Naive thymus-derived CD4-positive, alpha-beta T cell (primary cell): ENCODE data around the gene DMAC2L. TPM values are rescaled to one million over a fixed set of nuclear protein-coding genes. Genes with fewer than 3 reads are reported as not detected.
A peak's percentile ranks its signal among the peaks of the same experiment; 100 is the strongest.
"Not testable (repeated sequence)": the region's sequence is repeated elsewhere in the genome, so short reads cannot be mapped to it uniquely, and the experiment has no call there.

Source experiments
- ATAC-seq: fragments of 150-1000 bp; cut with Tn5 transposase; 2 replicates; pipeline ENCODE4 v1.10.0; 2021; ENCODE audit warnings: mild to moderate bottlenecking, moderate library complexity
- CTCF ChIA-PET: fragments of 350-600 bp; sonication (Branson Sonifier 250); formaldehyde crosslinking; loops from one replicate; lab custom pipeline; 2021; ENCODE audit warnings: antibody characterized with exemption; lab: Charles Lee
- POLR2A ChIA-PET: fragments of 350-600 bp; sonication (Branson Sonifier 250); formaldehyde crosslinking; loops from one replicate; lab custom pipeline; 2021; ENCODE audit warnings: antibody characterized with exemption, inconsistent platforms; lab: Charles Lee
- DNase-seq, 9 donors: peaks; one replicate each; pipeline versions ENCODE4 v3.0.0 to v3.0.0-alpha.2; 2020 to 2022; ENCODE audit warnings: mixed read lengths in 1 of 9
- H3K27ac ChIP-seq: one replicate; pipeline ENCODE4 v1.7.0; 2013; ENCODE audit warnings: mild to moderate bottlenecking, low read depth, low read length, moderate library complexity
- H3K27me3 ChIP-seq, 2 donors: one replicate each; pipeline ENCODE4 v1.7.0; 2013; ENCODE audit warnings: low read length in 2 of 2, mild to moderate bottlenecking in 2 of 2, moderate library complexity in 2 of 2; ENCODE audit not compliant: control insufficient read depth in 2 of 2, insufficient read depth in 2 of 2
- H3K36me3 ChIP-seq, 3 experiments: 1 replicate in 2 of 3; 2 replicates in 1 of 3; pipeline ENCODE4 v1.7.0; 2013; ENCODE audit warnings: low read length in 3 of 3, mild to moderate bottlenecking in 3 of 3, moderate library complexity in 1 of 3; ENCODE audit not compliant: insufficient read depth in 3 of 3, control insufficient read depth in 2 of 3
- H3K4me1 ChIP-seq, 2 donors: one replicate each; pipeline ENCODE4 v1.7.0; 2013; ENCODE audit warnings: low read length in 2 of 2, mild to moderate bottlenecking in 2 of 2, moderate library complexity in 1 of 2; ENCODE audit not compliant: control insufficient read depth in 2 of 2, insufficient read depth in 2 of 2
- H3K4me3 ChIP-seq: 2 replicates; pipeline ENCODE4 v1.7.0; 2013; ENCODE audit warnings: mild to moderate bottlenecking, low read length
- H3K9me3 ChIP-seq, 3 experiments: 1 replicate in 2 of 3; 2 replicates in 1 of 3; pipeline ENCODE4 v1.7.0; 2013; ENCODE audit warnings: low read length in 3 of 3; ENCODE audit not compliant: control insufficient read depth in 2 of 3
- H3K27ac Mint-ChIP-seq, 9 donors: one replicate each; pipeline ENCODE4 v1.8.0; 2020 to 2022; ENCODE audit warnings: mixed read lengths in 9 of 9, mild to moderate bottlenecking in 8 of 9, moderate library complexity in 5 of 9, inconsistent platforms in 2 of 9
- H3K27me3 Mint-ChIP-seq, 5 donors: one replicate each; pipeline ENCODE4 v1.8.0; 2021 to 2022; ENCODE audit warnings: mixed read lengths in 5 of 5, mild to moderate bottlenecking in 1 of 5
- H3K36me3 Mint-ChIP-seq, 5 donors: one replicate each; pipeline ENCODE4 v1.8.0; 2020 to 2022; ENCODE audit warnings: mixed read lengths in 5 of 5, mild to moderate bottlenecking in 3 of 5, inconsistent platforms in 1 of 5
- H3K4me1 Mint-ChIP-seq, 7 donors: one replicate each; pipeline ENCODE4 v1.8.0; 2020 to 2022; ENCODE audit warnings: mixed read lengths in 7 of 7, mild to moderate bottlenecking in 3 of 7, inconsistent platforms in 1 of 7
- H3K4me3 Mint-ChIP-seq, 10 donors: one replicate each; pipeline ENCODE4 v1.8.0; 2020 to 2022; ENCODE audit warnings: mild to moderate bottlenecking in 10 of 10, mixed read lengths in 10 of 10, moderate library complexity in 6 of 10, inconsistent platforms in 2 of 10
- H3K9me3 Mint-ChIP-seq, 11 donors: one replicate each; pipeline ENCODE4 v1.8.0; 2020 to 2022; ENCODE audit warnings: mixed read lengths in 11 of 11, mild to moderate bottlenecking in 4 of 11, inconsistent platforms in 1 of 11, moderate library complexity in 1 of 11
- intact Hi-C, 2 donors: fragments of 100-400 bp; cut with micrococcal nuclease; formaldehyde crosslinking; loops; one replicate each; pipeline ENCODE4 v1.15.1; 2023
- polyA plus RNA-seq, 2 donors: library from polyadenylated mRNA; unstranded; fragments of 300-500 nt; fragmentation: Illumina TruSeq; gene quantifications; one replicate each; pipeline ENCODE4 v1.2.3, GENCODE V29; 2021
- total RNA-seq, 6 experiments: library from RNA in 5 of 6; stranded (reverse) in 5 of 6; gene quantifications; 1 replicate in 5 of 6; 2 replicates in 1 of 6; pipeline ENCODE4 v1.2.3 and lab custom pipeline; 2021 to 2026

The DMAC2L gene
- total and polyA plus RNA-seq, 7 experiments from 2014 or later = 13.1 to 27.5 (median 16.7) TPM

GRCh38 chr14:50352584-50352983 lies 40.5 kb downstream of the DMAC2L start:
- CTCF ChIA-PET = no interaction called here
- peaks cover 0 to under 1% (median 0%) of the 10 kb centered on the region in 3 experiments for H3K36me3 ChIP-seq

GRCh38 chr14:50353126-50353525 lies 41.0 kb downstream of the DMAC2L start:
- Mint-ChIP-seq H3K4me1 (peaks cover 0 to 6% (median 1%) of the 10 kb centered on the region in 7 donors), H3K27ac (no peak overlapping the region), H3K36me3 (peaks cover 19 to 33% (median 28%) of the 10 kb centered on the region in 5 donors), H3K9me3 (peaks cover 0 to 1% (median 0%) of the 10 kb centered on the region in 11 donors), H3K4me3 (no peak overlapping the region), H3K27me3 (peaks cover 0 to 4% (median 0%) of the 10 kb centered on the region in 5 donors)
- intact Hi-C loops = no loop called here
- ATAC-seq (no peak), DNase-seq (no peak)
- H3K36me3 ChIP-seq = peaks cover 0 to 6% (median 2%) of the 10 kb centered on the region in 3 experiments
- H3K4me3 ChIP-seq = no peak overlapping the region
- ChIA-PET CTCF (no interaction called here), POLR2A (no interaction called here)
- H3K9me3 ChIP-seq = no peaks in the 10 kb centered on the region
- H3K4me1 ChIP-seq = no peaks in the 10 kb centered on the region
- H3K27me3 ChIP-seq = no peaks in the 10 kb centered on the region
- H3K27ac ChIP-seq = no peak overlapping the region

More at GRCh38 chr14:50352584-50352983, 40.5 kb downstream of the DMAC2L start:
- no peaks in the 10 kb centered on the region for H3K27me3 ChIP-seq
- ATAC-seq = no peak
- intact Hi-C loops = no loop called here
- no peak for DNase-seq
- Mint-ChIP-seq H3K27me3 (peaks cover 0 to 7% (median 0%) of the 10 kb centered on the region in 5 donors), H3K9me3 (peaks cover 0 to 1% (median 0%) of the 10 kb centered on the region in 11 donors), H3K36me3 (peaks cover 14 to 28% (median 25%) of the 10 kb centered on the region in 5 donors), H3K4me3 (no peak overlapping the region), H3K27ac (no peak overlapping the region), H3K4me1 (peaks cover 0 to 6% (median 0%) of the 10 kb centered on the region in 7 donors)
- H3K27ac ChIP-seq = no peak overlapping the region
- no peaks in the 10 kb centered on the region for H3K9me3 ChIP-seq
- no peaks in the 10 kb centered on the region for H3K4me1 ChIP-seq
- no peak overlapping the region for H3K4me3 ChIP-seq
- POLR2A ChIA-PET = no interaction called here

- Mint-ChIP-seq H3K9me3 (peaks cover 0 to 1% (median 0%) of the 10 kb centered on the region in 11 donors), H3K4me1 (peaks cover 0 to 12% (median 4%) of the 10 kb centered on the region in 7 donors), H3K27me3 (no peaks in the 10 kb centered on the region), H3K4me3 (no peak overlapping the region), H3K27ac (no peak overlapping the region), H3K36me3 (peaks cover 29 to 41% (median 36%) of the 10 kb centered on the region in 5 donors)
- intact Hi-C loops = no loop called here
- no peak for DNase-seq
- Histone ChIP-seq H3K27me3 (no peaks in the 10 kb centered on the region), H3K4me1 (no peaks in the 10 kb centered on the region), H3K4me3 (no peak overlapping the region), H3K36me3 (peaks cover 0 to 10% (median 5%) of the 10 kb centered on the region in 3 experiments), H3K27ac (no peak overlapping the region), H3K9me3 (no peaks in the 10 kb centered on the region)
- ATAC-seq = no peak
- POLR2A ChIA-PET = no interaction called here
- CTCF ChIA-PET = no interaction called here
Measured at GRCh38 chr14:50354527-50354926, 42.4 kb downstream of the DMAC2L start.

GRCh38 chr14:50355692-50356091 lies 43.6 kb downstream of the DMAC2L start:
- Histone ChIP-seq H3K4me1 (no peaks in the 10 kb centered on the region), H3K36me3 (peaks cover 0 to 10% (median 5%) of the 10 kb centered on the region in 3 experiments), H3K27me3 (no peaks in the 10 kb centered on the region), H3K27ac (no peak overlapping the region), H3K9me3 (no peaks in the 10 kb centered on the region), H3K4me3 (no peak overlapping the region)
- DNase-seq (no peak), ATAC-seq (no peak)
- H3K9me3 Mint-ChIP-seq = peaks cover 0 to 1% (median 0%) of the 10 kb centered on the region in 11 donors
- ChIA-PET POLR2A (interaction anchor here (0.8 kb wide), 1 partner anchor 20 kb away, joined by 3 read pairs; no protein-coding TSS in a partner anchor), CTCF (interaction anchor here (0.6 to 1.6 kb wide), 3 partner anchors 35 to 739 kb away, joined by 3 to 5 read pairs (median 3); partner anchors contain the start of gene TRIM9)
- peak overlapping the region in 2 of 9 donors; percentile 18 to 51 for H3K27ac Mint-ChIP-seq
- no peak overlapping the region for H3K4me3 Mint-ChIP-seq
- peaks cover 29 to 51% (median 41%) of the 10 kb centered on the region in 5 donors for H3K36me3 Mint-ChIP-seq
- peaks cover 7 to 19% (median 9%) of the 10 kb centered on the region in 7 donors for H3K4me1 Mint-ChIP-seq
- intact Hi-C loops = no loop called here
- H3K27me3 Mint-ChIP-seq = no peaks in the 10 kb centered on the region

GRCh38 chr14:50356283-50356682 lies 44.2 kb downstream of the DMAC2L start:
- H3K27me3 Mint-ChIP-seq, H3K27me3 ChIP-seq, H3K4me3 ChIP-seq, H3K27ac ChIP-seq, intact Hi-C loops, H3K9me3 ChIP-seq, DNase-seq, H3K4me3 Mint-ChIP-seq, H3K9me3 Mint-ChIP-seq, H3K4me1 ChIP-seq, ATAC-seq: not testable (repeated sequence)
- H3K36me3 Mint-ChIP-seq = peaks cover 29 to 48% (median 44%) of the 10 kb centered on the region in 5 donors
- peaks cover 0 to 10% (median 5%) of the 10 kb centered on the region in 3 experiments for H3K36me3 ChIP-seq
- peak overlapping the region in 1 of 9 donors; percentile 65 for H3K27ac Mint-ChIP-seq
- peaks cover 8 to 22% (median 14%) of the 10 kb centered on the region in 7 donors for H3K4me1 Mint-ChIP-seq
- ChIA-PET POLR2A (interaction anchor here (0.8 kb wide), 1 partner anchor 21 kb away, joined by 3 read pairs; no protein-coding TSS in a partner anchor), CTCF (interaction anchor here (0.6 to 1.6 kb wide), 3 partner anchors 35 to 739 kb away, joined by 3 to 5 read pairs (median 3); partner anchors contain the start of gene TRIM9)

- Histone ChIP-seq H3K4me3 (no peak overlapping the region), H3K36me3 (peaks cover 0 to 10% (median 5%) of the 10 kb centered on the region in 3 experiments), H3K4me1 (no peaks in the 10 kb centered on the region), H3K27me3 (no peaks in the 10 kb centered on the region), H3K27ac (no peak overlapping the region), H3K9me3 (no peaks in the 10 kb centered on the region)
- peaks cover 29 to 48% (median 44%) of the 10 kb centered on the region in 5 donors for H3K36me3 Mint-ChIP-seq
- DNase-seq = no peak
- POLR2A ChIA-PET = no interaction called here
- CTCF ChIA-PET = no interaction called here
- intact Hi-C loops = no loop called here
- H3K9me3 Mint-ChIP-seq = peaks cover 0 to 1% (median 0%) of the 10 kb centered on the region in 11 donors
- peaks cover 8 to 22% (median 16%) of the 10 kb centered on the region in 7 donors for H3K4me1 Mint-ChIP-seq
- H3K4me3 Mint-ChIP-seq = no peak overlapping the region
- peak overlapping the region in 1 of 9 donors; percentile 65 for H3K27ac Mint-ChIP-seq
- H3K27me3 Mint-ChIP-seq = no peaks in the 10 kb centered on the region
- no peak for ATAC-seq
Measured at GRCh38 chr14:50357124-50357523, 45.0 kb downstream of the DMAC2L start.
